ENCODE data around the gene PPARD. TPM values are rescaled to one million over a fixed set of nuclear protein-coding genes. Genes with fewer than 3 reads are reported as not detected.

Gene PPARD
- total and polyA plus RNA-seq, 2 of the 13 experiments (the other 11 are each of a cell fraction or from before 2014, with no cell fraction given) = 6.1 to 13.3 TPM

GRCh38 chr6:35317483-35318195, 24.7 kb upstream of the PPARD start (continued):
- TF ChIP-seq FOXP1 (IDR thresholded peaks at IDR 0.05) = no peak
- no peak for TF ChIP-seq FOXP1 (CRISPR knock-in tag; IDR thresholded peaks at IDR 0.05)
- TF ChIP-seq NFYC (CRISPR knock-in tag; IDR thresholded peaks at IDR 0.05) = no peak
- TF ChIP-seq TP53 (CRISPR knock-in tag; conservative IDR thresholded peaks at IDR 0.05) = no peak
- no peak for TF ChIP-seq ZBTB14 (CRISPR knock-in tag; IDR thresholded peaks at IDR 0.05)
- no peak for TF ChIP-seq ZNF124 (CRISPR knock-in tag; IDR thresholded peaks at IDR 0.05)
- no peak for TF ChIP-seq ZNF792 (CRISPR knock-in tag; IDR thresholded peaks at IDR 0.05)
- TF ChIP-seq PRDM15 (CRISPR knock-in tag; IDR thresholded peaks at IDR 0.05) = no peak
- no peak for TF ChIP-seq ZNF335 (CRISPR knock-in tag; IDR thresholded peaks at IDR 0.05)
- TF ChIP-seq ZNF367 (CRISPR knock-in tag; IDR thresholded peaks at IDR 0.05; ENCODE audit: borderline replicate concordance) = no peak
- no peak; the same call in 1 of the 2 replicates for TF ChIP-seq ZNF749 (CRISPR knock-in tag; IDR thresholded peaks at IDR 0.05; ENCODE audit: borderline replicate concordance)
- TF ChIP-seq ZNF615 (CRISPR knock-in tag; IDR thresholded peaks at IDR 0.05; ENCODE audit: borderline replicate concordance) = no peak
- no peak for TF ChIP-seq ZNF605 (CRISPR knock-in tag; IDR thresholded peaks at IDR 0.05)
- TF ChIP-seq SIX4 (CRISPR knock-in tag; IDR thresholded peaks at IDR 0.05) = no peak
- TF ChIP-seq GMEB1 (CRISPR knock-in tag; IDR thresholded peaks at IDR 0.05; ENCODE audit: borderline replicate concordance) = no peak; the same call in 1 of the 2 replicates
- TF ChIP-seq USF2 (IDR thresholded peaks at IDR 0.05; ENCODE audit: low read depth, low read length) = no peak
- TF ChIP-seq USF2 (CRISPR knock-in tag; IDR thresholded peaks at IDR 0.05; ENCODE audit: borderline replicate concordance) = no peak
- no peak for TF ChIP-seq TEAD2 (CRISPR knock-in tag; IDR thresholded peaks at IDR 0.05)
- no peak for TF ChIP-seq RARA (CRISPR knock-in tag; IDR thresholded peaks at IDR 0.05)
- no peak for TF ChIP-seq CHD2 (IDR thresholded peaks at IDR 0.05; ENCODE audit: low read depth, low read length)
- TF ChIP-seq RARG (CRISPR knock-in tag; IDR thresholded peaks at IDR 0.05; ENCODE audit: low read depth) = peak; percentile 91; the same call in 1 of the 2 replicates
- TF ChIP-seq ZNF546 (CRISPR knock-in tag; conservative IDR thresholded peaks at IDR 0.05) = no peak
- TF ChIP-seq ZNF138 (CRISPR knock-in tag; IDR thresholded peaks at IDR 0.05; ENCODE audit: low read depth) = peak; percentile 75; the same call in 1 of the 2 replicates

All from HepG2 (cell line).